Tibial nerve (tissue), 4 donors: Measurements from ENCODE around the gene LRRC49. TPM values are rescaled to one million over a fixed set of nuclear protein-coding genes. Genes with fewer than 3 reads are reported as not detected.
"Not testable (repeated sequence)": the region's sequence is repeated elsewhere in the genome, so short reads cannot be mapped to it uniquely, and the experiment has no call there.

Experiments used
- DNase-seq, 2 donors: peaks; one replicate each; pipeline ENCODE4 v3.0.0-alpha.2; 2019; ENCODE audit warnings: low spot score in 2 of 2
- H3K27ac ChIP-seq, 4 donors: fragments of 200-600 bp; sonication (generic) in 3 of 4; one replicate each; pipeline ENCODE4 v1.5.1; 2017 to 2019; ENCODE audit warnings: mild to moderate bottlenecking in 1 of 4
- H3K27me3 ChIP-seq, 2 donors: fragments of 200-600 bp; sonication (generic) in 1 of 2; one replicate each; pipeline versions ENCODE4 v1.5.1 to v1.6.0; 2017 to 2019
- H3K36me3 ChIP-seq, 3 donors: fragments of 200-600 bp; sonication (generic); one replicate each; pipeline ENCODE4 v1.5.1; 2018 to 2019
- H3K4me1 ChIP-seq, 4 donors: fragments of 200-600 bp; sonication (generic) in 3 of 4; one replicate each; pipeline ENCODE4 v1.5.1; 2017 to 2019
- H3K4me3 ChIP-seq, 4 donors: fragments of 200-600 bp; sonication (generic) in 3 of 4; one replicate each; pipeline ENCODE4 v1.5.1; 2017 to 2019; ENCODE audit warnings: mild to moderate bottlenecking in 1 of 4, moderate library complexity in 1 of 4
- H3K9me3 ChIP-seq, 4 donors: fragments of 200-600 bp; sonication (generic) in 3 of 4; one replicate each; pipeline ENCODE4 v1.5.1; 2017 to 2019
- EP300 ChIP-seq, 2 donors: sonication (generic); formaldehyde crosslinking; IDR thresholded peaks; one replicate each; pipeline ENCODE4 v1.6.1; 2017; ENCODE audit warnings: antibody characterized with exemption in 2 of 2, mild to moderate bottlenecking in 1 of 2
- POLR2A ChIP-seq, 2 donors: fragments of 450-650 bp; IDR thresholded peaks; one replicate each; pipeline ENCODE4 v1.6.1; 2017; ENCODE audit warnings: antibody characterized with exemption in 2 of 2, mild to moderate bottlenecking in 2 of 2, moderate library complexity in 2 of 2
- WGBS, 2 donors: methylation state at CpG; one replicate each; pipeline ENCODE4 v1.1.5; 2018; 5-methylcytosine and 5-hydroxymethylcytosine counted together
- total RNA-seq, 4 donors: library from RNA; depleted of rRNA; stranded (reverse); fragments of >200 nt; gene quantifications; one replicate each; pipeline ENCODE4 v1.1.0, GENCODE V29; 2016
- TF ChIP-seq, protein P1 (sequence below), 5 experiments: fragments of 200-600 bp in 3 of 5; fragments of 450-650 bp in 2 of 5; sonication (generic) in 3 of 5; IDR thresholded peaks; one replicate each; pipeline ENCODE4 v1.5.1; 2016 to 2019; ENCODE audit warnings: antibody characterized with exemption in 5 of 5, mild to moderate bottlenecking in 3 of 5, moderate library complexity in 2 of 5

Gene LRRC49
- total RNA-seq, 4 donors from 2014 or later, result 8.8 to 11.1 (median 9.5) TPM

DNA sequence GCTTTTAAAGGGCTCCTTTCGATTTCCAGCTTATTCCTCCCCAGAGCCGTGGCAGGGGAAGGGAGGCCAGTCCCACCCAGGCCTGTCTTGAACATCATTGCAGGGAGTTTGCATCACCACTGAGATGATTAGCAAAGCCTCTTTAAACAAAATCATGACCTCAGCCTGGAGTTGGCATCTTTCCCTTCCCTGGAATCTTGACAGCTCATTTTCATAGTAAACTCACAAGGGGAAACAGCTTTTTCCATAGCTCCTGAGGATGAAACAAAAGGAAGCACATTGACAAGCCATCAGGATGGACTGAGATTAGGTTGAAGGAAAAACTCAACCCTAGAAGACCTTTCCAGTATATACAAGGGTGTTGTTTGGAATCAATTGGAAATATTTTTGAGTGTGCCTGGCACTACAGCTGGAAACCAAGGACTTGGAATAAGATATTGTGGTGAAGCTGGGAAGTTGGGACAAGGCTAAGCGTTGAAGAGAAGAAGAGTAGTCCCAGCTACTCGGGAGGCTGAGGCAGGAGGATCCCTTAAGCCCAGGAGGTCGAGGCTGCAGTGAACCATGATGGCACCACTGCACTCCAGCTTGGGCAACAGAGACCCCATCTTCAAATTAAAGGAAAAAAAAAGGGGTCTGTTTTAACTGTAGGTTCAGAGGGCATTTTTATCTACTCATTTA is 35.6 kb upstream of the LRRC49 start:
- no peaks in the 10 kb centered on the region for H3K9me3 ChIP-seq
- 50% methylated on average over 5 of the region's 5 CpGs for WGBS, 2 donors
- TF ChIP-seq POLR2A (IDR thresholded peaks at IDR 0.05) (peak in 1 of 2 donors; percentile 4), EP300 (IDR thresholded peaks at IDR 0.05) (peak; percentile 56 to 90)
- TF ChIP-seq, protein P1, sequence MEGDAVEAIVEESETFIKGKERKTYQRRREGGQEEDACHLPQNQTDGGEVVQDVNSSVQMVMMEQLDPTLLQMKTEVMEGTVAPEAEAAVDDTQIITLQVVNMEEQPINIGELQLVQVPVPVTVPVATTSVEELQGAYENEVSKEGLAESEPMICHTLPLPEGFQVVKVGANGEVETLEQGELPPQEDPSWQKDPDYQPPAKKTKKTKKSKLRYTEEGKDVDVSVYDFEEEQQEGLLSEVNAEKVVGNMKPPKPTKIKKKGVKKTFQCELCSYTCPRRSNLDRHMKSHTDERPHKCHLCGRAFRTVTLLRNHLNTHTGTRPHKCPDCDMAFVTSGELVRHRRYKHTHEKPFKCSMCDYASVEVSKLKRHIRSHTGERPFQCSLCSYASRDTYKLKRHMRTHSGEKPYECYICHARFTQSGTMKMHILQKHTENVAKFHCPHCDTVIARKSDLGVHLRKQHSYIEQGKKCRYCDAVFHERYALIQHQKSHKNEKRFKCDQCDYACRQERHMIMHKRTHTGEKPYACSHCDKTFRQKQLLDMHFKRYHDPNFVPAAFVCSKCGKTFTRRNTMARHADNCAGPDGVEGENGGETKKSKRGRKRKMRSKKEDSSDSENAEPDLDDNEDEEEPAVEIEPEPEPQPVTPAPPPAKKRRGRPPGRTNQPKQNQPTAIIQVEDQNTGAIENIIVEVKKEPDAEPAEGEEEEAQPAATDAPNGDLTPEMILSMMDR (IDR thresholded peaks at IDR 0.05), result no peak
- H3K36me3 ChIP-seq, result peaks cover 0 to 1% (median 0%) of the 10 kb centered on the region in 3 donors
- DNase-seq, result peak; percentile 78 to 96
- H3K27me3 ChIP-seq, result no peaks in the 10 kb centered on the region
- H3K4me3 ChIP-seq, result no peak overlapping the region
- H3K4me1 ChIP-seq, result peaks cover 0 to 61% (median 13%) of the 10 kb centered on the region in 4 donors
- H3K27ac ChIP-seq, result peak overlapping the region; percentile 25 to 96 (median 74)

DNA sequence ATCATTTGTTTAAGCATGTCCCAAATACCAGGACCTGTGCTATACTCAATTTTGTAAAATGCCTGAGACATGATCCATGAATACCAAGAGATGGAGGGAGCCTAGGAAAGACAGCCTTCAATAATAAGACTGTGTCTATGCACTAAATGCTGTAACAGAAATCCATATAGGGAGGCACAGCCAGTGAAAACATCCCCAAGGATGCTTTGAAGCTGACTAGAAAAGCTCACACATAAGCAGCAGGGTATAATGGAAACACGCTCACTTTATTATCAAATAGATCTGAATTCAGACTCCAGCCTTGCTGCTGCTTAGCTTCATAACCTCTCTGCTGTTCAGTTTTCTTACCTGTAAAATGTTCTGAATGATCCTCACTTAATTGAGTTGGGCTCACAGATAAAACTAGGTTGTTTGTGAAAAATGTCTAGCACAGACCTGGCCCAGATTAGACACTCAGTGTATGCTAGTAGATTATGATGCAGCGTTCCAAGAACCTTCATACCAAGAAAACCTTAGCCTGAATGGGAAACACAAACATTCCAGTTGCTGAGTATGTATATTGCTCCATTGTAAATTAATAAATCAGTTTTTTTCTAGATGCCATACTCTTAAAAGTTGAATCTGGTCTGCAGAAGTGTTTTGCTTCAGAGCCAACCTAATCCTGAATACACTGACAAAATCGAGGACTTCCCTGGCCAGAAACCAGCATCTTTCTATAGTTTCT is 34.9 kb upstream of the LRRC49 start:
- DNase-seq, result no peak
- peaks cover 0 to 55% (median 12%) of the 10 kb centered on the region in 4 donors for H3K4me1 ChIP-seq
- peak overlapping the region in 3 of 4 donors; percentile 63 to 96 (median 84) for H3K27ac ChIP-seq
- H3K9me3 ChIP-seq, result no peaks in the 10 kb centered on the region
- no peaks in the 10 kb centered on the region for H3K27me3 ChIP-seq
- TF ChIP-seq POLR2A (IDR thresholded peaks at IDR 0.05), result no peak
- no peak for TF ChIP-seq EP300 (IDR thresholded peaks at IDR 0.05)
- TF ChIP-seq, protein P1 (IDR thresholded peaks at IDR 0.05), result no peak
- H3K36me3 ChIP-seq, result no peaks in the 10 kb centered on the region
- H3K4me3 ChIP-seq, result no peak overlapping the region
- 88 to 89% methylated on average over 3 of the region's 3 CpGs for WGBS, 2 donors

DNA sequence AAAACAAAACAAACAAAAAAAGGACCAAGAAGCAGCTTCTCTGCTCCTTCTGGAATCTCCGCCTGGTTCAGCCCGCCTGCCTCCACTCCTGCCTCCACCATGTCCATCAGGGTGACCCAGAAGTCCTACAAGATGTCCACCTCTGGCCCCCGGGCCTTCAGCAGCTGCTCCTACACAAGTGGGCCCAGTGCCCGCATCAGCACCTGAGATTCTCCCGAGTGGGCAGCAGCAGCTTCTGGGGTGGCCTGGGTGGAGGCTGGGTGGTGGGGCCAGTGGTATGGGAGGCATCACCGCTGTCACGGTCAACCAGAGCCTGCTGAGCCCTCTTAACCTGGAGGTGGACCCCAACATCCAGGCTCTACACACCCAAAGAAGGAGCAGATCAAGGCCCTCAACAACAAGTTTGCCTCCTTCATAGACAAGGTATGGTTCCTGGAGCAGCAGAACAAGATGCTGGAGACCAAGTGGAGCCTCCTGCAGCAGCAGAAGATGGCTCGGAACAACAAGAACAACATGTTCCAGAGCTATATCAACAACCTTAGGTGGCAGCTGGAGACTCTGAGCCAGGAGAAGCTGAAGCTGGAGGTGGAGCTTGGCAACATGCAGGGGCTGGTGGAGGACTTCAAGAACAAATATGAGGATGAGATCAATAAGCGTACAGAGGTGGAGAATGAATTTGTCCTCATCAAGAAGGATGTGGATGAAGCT is 33.9 kb upstream of the LRRC49 start:
- Histone ChIP-seq H3K27ac (peak overlapping the region in 2 of 4 donors; percentile 4 to 50), H3K4me1 (peaks cover 0 to 61% (median 12%) of the 10 kb centered on the region in 4 donors)
- H3K4me3 ChIP-seq, H3K9me3 ChIP-seq, DNase-seq, H3K36me3 ChIP-seq, H3K27me3 ChIP-seq: not testable (repeated sequence)
- WGBS, 2 donors, result 96 to 97% methylated on average over 9 of the region's 9 CpGs

GRCh38 chr15:70859322-70859908 is 33.2 kb upstream of the LRRC49 start:
- H3K27me3 ChIP-seq, result no peaks in the 10 kb centered on the region
- no peaks in the 10 kb centered on the region for H3K36me3 ChIP-seq
- H3K4me1 ChIP-seq, result peaks cover 0 to 66% (median 15%) of the 10 kb centered on the region in 4 donors
- no peak overlapping the region for H3K4me3 ChIP-seq
- no peaks in the 10 kb centered on the region for H3K9me3 ChIP-seq
- WGBS, 2 donors, result 84 to 89% methylated on average over 14 of the region's 14 CpGs
- no peak overlapping the region for H3K27ac ChIP-seq
- DNase-seq, result no peak
- TF ChIP-seq, protein P1 (IDR thresholded peaks at IDR 0.05), result no peak
- no peak for TF ChIP-seq EP300 (IDR thresholded peaks at IDR 0.05)
- TF ChIP-seq POLR2A (IDR thresholded peaks at IDR 0.05), result no peak

GRCh38 chr15:70859998-70860397 is 32.6 kb upstream of the LRRC49 start:
- H3K27me3 ChIP-seq, result no peaks in the 10 kb centered on the region
- TF ChIP-seq POLR2A (IDR thresholded peaks at IDR 0.05) (no peak), EP300 (IDR thresholded peaks at IDR 0.05) (no peak)
- TF ChIP-seq, protein P1 (IDR thresholded peaks at IDR 0.05), result no peak
- H3K9me3 ChIP-seq, result no peaks in the 10 kb centered on the region
- no peaks in the 10 kb centered on the region for H3K36me3 ChIP-seq
- H3K4me1 ChIP-seq, result peaks cover 0 to 61% (median 14%) of the 10 kb centered on the region in 4 donors
- WGBS, 2 donors, result 87% methylated on average over 11 of the region's 11 CpGs
- H3K4me3 ChIP-seq, result no peak overlapping the region
- no peak for DNase-seq
- no peak overlapping the region for H3K27ac ChIP-seq
